K562 (cell line): Measurements from ENCODE around the gene CNGA3. TPM values are rescaled to one million over a fixed set of nuclear protein-coding genes. Genes with fewer than 3 reads are reported as not detected.
A peak's percentile ranks its signal among the peaks of the same experiment; 100 is the strongest.
"Not testable (repeated sequence)": the region's sequence is repeated elsewhere in the genome, so short reads cannot be mapped to it uniquely, and the experiment has no call there.

Experiments used
- ATAC-seq: fragments of 200-7000 bp; cut with Tn5 transposase; 3 replicates; pipeline ENCODE4 v1.9.1; 2020; ENCODE audit warnings: moderate library complexity
- BruUV-seq: library from RNA; stranded (reverse); fragments of 400-500 nt; replicated peaks from 2 replicates; lab custom pipeline; 2021; lab: Mats Ljungman, UMichigan
- CTCF ChIA-PET: fragments of 300-600 bp; formaldehyde crosslinking; extraction: SDS; loops from one replicate; lab custom pipeline; 2021; ENCODE audit warnings: low intra/inter-chr PET ratio; lab: Yijun Ruan, JAX
- POLR2A ChIA-PET: fragments of 300-600, 350-650 bp; sonication (Branson Sonifier 250); formaldehyde crosslinking; extraction: SDS; loops from one replicate; lab custom pipeline; 2021; ENCODE audit warnings: antibody characterized with exemption, inconsistent platforms; lab: Yijun Ruan, JAX
- DNase-seq, 4 experiments: peaks; one replicate each; pipeline versions ENCODE4 v3.0.0 to v3.0.0-alpha.2; 2011 to 2018; ENCODE audit warnings: low spot score in 3 of 4, mixed read lengths in 3 of 4; ENCODE audit errors: extremely low read depth in 1 of 4
- FAIRE-seq: peaks from 2 replicates; lab custom pipeline; 2011; peaks lifted over from hg19 to GRCh38; lab: Jason Lieb, UNC
- H2AFZ ChIP-seq: 2 replicates; pipeline ENCODE4 v1.6.0; 2011; ENCODE audit warnings: low read depth, low read length, control low read depth, inconsistent platforms
- H3K27ac ChIP-seq: fragments of 200-600 bp; 3 replicates; pipeline ENCODE4 v1.8.0; 2011; ENCODE audit warnings: low read depth, mild to moderate bottlenecking, control low read depth, inconsistent platforms, low read length, moderate library complexity, mixed read lengths; ENCODE audit errors: extremely low read depth
- H3K27me3 ChIP-seq, 2 experiments: fragments of 300-600 bp in 1 of 2; 2 replicates in 1 of 2; 3 replicates in 1 of 2; pipeline versions ENCODE4 v1.6.0 to v1.8.0; 2011; ENCODE audit warnings: inconsistent platforms in 2 of 2, low read length in 2 of 2, mild to moderate bottlenecking in 1 of 2, mixed read lengths in 1 of 2, moderate library complexity in 1 of 2; ENCODE audit not compliant: control insufficient read depth in 2 of 2, insufficient read depth in 2 of 2
- H3K36me3 ChIP-seq: fragments of 300-600 bp; 3 replicates; pipeline ENCODE4 v1.8.0; 2011; ENCODE audit warnings: mild to moderate bottlenecking, low read length, inconsistent platforms; ENCODE audit not compliant: control insufficient read depth, insufficient read depth
- H3K4me1 ChIP-seq, 2 experiments: fragments of 200-600 bp in 1 of 2; replicated peaks in 1 of 2; 2 replicates in 1 of 2; 3 replicates in 1 of 2; pipeline versions ENCODE4 v1.5.1 to v1.8.0; 2011; ENCODE audit warnings: inconsistent platforms in 2 of 2, low read length in 2 of 2, mild to moderate bottlenecking in 1 of 2, mixed read lengths in 1 of 2, moderate library complexity in 1 of 2; ENCODE audit not compliant: control insufficient read depth in 2 of 2, insufficient read depth in 2 of 2
- H3K4me2 ChIP-seq: 2 replicates; pipeline ENCODE4 v1.6.1; 2011; ENCODE audit warnings: low read length, control low read depth, inconsistent platforms, mixed read lengths; ENCODE audit not compliant: insufficient read depth
- H3K4me3 ChIP-seq: fragments of 200-600 bp; sonication (generic), shearing (Covaris generic); 2 replicates; pipeline ENCODE4 v1.5.1; 2016; ENCODE audit warnings: control low read depth, inconsistent platforms
- H3K79me2 ChIP-seq: fragments of 200-600 bp; 3 replicates; pipeline ENCODE4 v1.8.0; 2011; ENCODE audit warnings: low read length, inconsistent platforms; ENCODE audit not compliant: control insufficient read depth, insufficient read depth
- H3K9ac ChIP-seq, 2 experiments: 2 replicates each; pipeline versions ENCODE4 v1.6.0 to v1.6.1; 2011; ENCODE audit warnings: low read depth in 2 of 2, low read length in 2 of 2, control low read depth in 1 of 2, inconsistent platforms in 1 of 2, mild to moderate bottlenecking in 1 of 2, mixed read lengths in 1 of 2; ENCODE audit not compliant: insufficient read depth in 1 of 2
- H3K9me1 ChIP-seq: one replicate; pipeline ENCODE4 v1.6.0; 2011; ENCODE audit warnings: inconsistent platforms, mild to moderate bottlenecking, low read length, moderate library complexity; ENCODE audit not compliant: control insufficient read depth, insufficient read depth
- H3K9me3 ChIP-seq: replicated peaks from 2 replicates; pipeline ENCODE4 v1.5.1; 2011; ENCODE audit warnings: low read depth, low read length, inconsistent platforms; ENCODE audit not compliant: control insufficient read depth, insufficient read depth
- H4K20me1 ChIP-seq: replicated peaks from 2 replicates; pipeline ENCODE4 v1.6.1; 2011; ENCODE audit warnings: low read length, inconsistent platforms, mixed read lengths; ENCODE audit not compliant: control insufficient read depth, insufficient read depth
- CHAMP1 ChIP-seq: fragments of 450-650 bp; IDR thresholded peaks from 2 replicates; pipeline ENCODE4 v1.6.1; 2016; ENCODE audit warnings: mild to moderate bottlenecking
- CXXC5 ChIP-seq: fragments of 250-450 bp; sonication (Bioruptor Pico); IDR thresholded peaks from 2 replicates; pipeline ENCODE4 v1.8.0; 2022; ENCODE audit warnings: inconsistent platforms, mild to moderate bottlenecking, moderate library complexity
- HNRNPK ChIP-seq: fragments of 200-400 bp; formaldehyde crosslinking; IDR thresholded peaks from one replicate; pipeline ENCODE4 v1.6.1; 2018; ENCODE audit warnings: mild to moderate bottlenecking, low read depth, low read length; ENCODE audit not compliant: poor library complexity, severe bottlenecking
- MLLT1 ChIP-seq, 2 experiments: fragments of 450-650 bp; IDR thresholded peaks; 2 replicates each; pipeline ENCODE4 v1.6.1; 2016
- NR3C1 ChIP-seq: sonication (generic); formaldehyde crosslinking; IDR thresholded peaks from 2 replicates; pipeline ENCODE4 v1.8.1; 2022; ENCODE audit warnings: missing genetic modification reagents
- POLR2G ChIP-seq: fragments of 200-400 bp; formaldehyde crosslinking; IDR thresholded peaks from 2 replicates; pipeline ENCODE4 v1.6.1; 2017; ENCODE audit warnings: low read depth, mild to moderate bottlenecking, antibody characterized with exemption, low read length, moderate library complexity
- ZNF253 ChIP-seq: fragments of 250-450 bp; sonication (Bioruptor Pico); conservative IDR thresholded peaks from 2 replicates; pipeline ENCODE4 v1.6.1; 2021; ENCODE audit warnings: mild to moderate bottlenecking
- ZNF263 ChIP-seq: sonication (generic); formaldehyde crosslinking; IDR thresholded peaks from 2 replicates; pipeline ENCODE4 v1.8.0; 2022; ENCODE audit warnings: mild to moderate bottlenecking, missing genetic modification reagents, borderline replicate concordance
- ZNF707 ChIP-seq: fragments of 250-450 bp; sonication (Bioruptor Pico); conservative IDR thresholded peaks from 2 replicates; pipeline ENCODE4 v1.8.0; 2022; ENCODE audit warnings: inconsistent platforms, mild to moderate bottlenecking, moderate library complexity
- WGBS: fragments of 100-300 bp; shearing (Covaris generic); methylation state at CpG from one replicate; pipeline ENCODE4 v1.1.6; 2016; ENCODE audit warnings: low coverage, mixed read lengths; ENCODE audit not compliant: insufficient coverage; ENCODE audit errors: missing lambda C conversion rate; 5-methylcytosine and 5-hydroxymethylcytosine counted together
- in situ Hi-C: fragments of 300-500 bp; cut with MboI; formaldehyde crosslinking; loops from 4 replicates; pipeline ENCODE4 v1.15.0; 2018; ENCODE audit warnings: inconsistent platforms, mixed read lengths
- intact Hi-C: fragments of 100-400 bp; cut with micrococcal nuclease; formaldehyde crosslinking; loops from 2 replicates; pipeline ENCODE4 v1.14.2; 2022
- polyA plus RNA-seq, 8 experiments: library from polyadenylated mRNA; depleted of rRNA in 4 of 8; stranded (reverse) in 5 of 8; unstranded in 3 of 8; fragments of >200 nt; fragmentation: Nextera tagmentation in 2 of 8; fragmentation: Illumina TruSeq in 1 of 8; extraction: Ambion mirVana in 2 of 8; extraction: Trizol in 1 of 8; gene quantifications; 2 replicates each; pipeline versions ENCODE4 v1.2.1 to v1.2.3, GENCODE V29; 2011 to 2014; ENCODE audit warnings: inconsistent platforms in 1 of 8, missing spikeins in 1 of 8
- total RNA-seq, 7 experiments: library from RNA; depleted of rRNA in 6 of 7; stranded (reverse); fragments of >200 nt in 6 of 7; fragmentation: Illumina TruSeq in 2 of 7; extraction: Trizol in 2 of 7; gene quantifications; 2 replicates each; pipeline versions ENCODE4 v1.2.1 to v1.2.3, GENCODE V29; 2011 to 2021; ENCODE audit warnings: low replicate concordance in 1 of 7
- TF ChIP-seq, protein P1 (sequence below), 2 experiments: fragments of 450-650 bp in 1 of 2; sonication (generic) in 1 of 2; formaldehyde crosslinking in 1 of 2; IDR thresholded peaks in 1 of 2; conservative IDR thresholded peaks in 1 of 2; 2 replicates each; pipeline versions ENCODE4 v1.6.1 to v1.8.1; 2016 to 2023; ENCODE audit warnings: mild to moderate bottlenecking in 2 of 2, moderate library complexity in 2 of 2, inconsistent platforms in 1 of 2, missing genetic modification reagents in 1 of 2

CNGA3 gene
- total and polyA plus RNA-seq, 9 of the 15 experiments (the other 6 are each of a cell fraction or from before 2014, with no cell fraction given): not detected

DNA sequence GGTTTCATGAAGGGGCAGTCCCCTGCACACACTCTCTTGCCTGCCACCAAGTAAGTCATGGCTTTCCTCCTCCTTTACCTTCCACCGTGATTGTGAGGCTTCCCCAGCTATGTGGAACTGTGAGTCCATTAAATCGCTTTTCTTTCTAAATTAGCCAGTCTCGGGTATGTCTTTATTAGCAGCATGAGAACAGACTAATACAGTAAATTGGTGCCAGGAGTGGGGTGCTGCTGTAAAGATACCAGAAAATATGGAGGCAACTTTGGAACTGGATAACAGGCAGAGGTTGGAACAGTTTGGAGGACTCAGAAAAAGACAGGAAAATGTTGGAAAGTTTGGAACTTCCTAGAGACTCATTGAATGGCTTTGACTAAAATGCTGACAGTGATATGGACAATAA is 26.1 kb upstream of the CNGA3 start:
- POLR2A ChIA-PET, H3K9me1 ChIP-seq, CTCF ChIA-PET, H3K4me2 ChIP-seq, H3K4me1 ChIP-seq, H3K27ac ChIP-seq, H2AFZ ChIP-seq, intact Hi-C loops, H3K9me3 ChIP-seq, H3K4me3 ChIP-seq, H3K36me3 ChIP-seq, DNase-seq, H4K20me1 ChIP-seq, H3K79me2 ChIP-seq, H3K9ac ChIP-seq, BruUV-seq, in situ Hi-C loops, ATAC-seq, FAIRE-seq, H3K27me3 ChIP-seq: not testable (repeated sequence)
- peak; percentile 88 for TF ChIP-seq ZNF707 (CRISPR knock-in tag)
- 0% methylated on average over 3 of the region's 3 CpGs for whole genome bisulfite sequencing

DNA sequence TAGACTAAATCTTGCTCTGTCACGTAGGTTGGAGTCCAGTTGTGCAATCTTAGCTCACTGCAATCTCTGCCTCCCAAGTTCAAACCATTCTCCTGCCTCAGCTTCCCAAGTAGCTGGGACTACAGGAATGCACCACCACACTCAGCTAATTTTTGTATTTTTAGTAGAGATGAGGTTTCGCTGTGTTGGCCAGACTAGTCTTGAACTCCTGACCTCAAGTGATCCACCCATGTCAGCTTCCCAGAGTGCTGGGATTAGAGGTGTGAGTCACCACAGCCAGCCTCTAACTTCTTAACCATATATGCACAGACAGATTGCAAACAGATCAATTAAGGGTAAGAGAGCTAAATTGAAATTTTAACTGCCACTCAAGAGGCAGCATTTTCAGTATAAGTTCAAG is 22.1 kb upstream of the CNGA3 start:
- TF ChIP-seq ZNF263 (CRISPR knock-in tag): no peak
- TF ChIP-seq HNRNPK: no peak
- TF ChIP-seq CXXC5 (CRISPR knock-in tag): no peak
- TF ChIP-seq MLLT1 (IDR thresholded peaks at IDR 0.05): no peak
- TF ChIP-seq, protein P1, sequence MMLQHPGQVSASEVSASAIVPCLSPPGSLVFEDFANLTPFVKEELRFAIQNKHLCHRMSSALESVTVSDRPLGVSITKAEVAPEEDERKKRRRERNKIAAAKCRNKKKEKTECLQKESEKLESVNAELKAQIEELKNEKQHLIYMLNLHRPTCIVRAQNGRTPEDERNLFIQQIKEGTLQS (IDR thresholded peaks at IDR 0.05): no peak
- TF ChIP-seq, protein P1 (CRISPR knock-in tag; conservative IDR thresholded peaks at IDR 0.05): no peak
- TF ChIP-seq NR3C1 (CRISPR knock-in tag): no peak
- TF ChIP-seq POLR2G: no peak
- no peak for TF ChIP-seq ZNF253
- no peak for TF ChIP-seq CHAMP1
- Histone ChIP-seq H2AFZ (no peak overlapping the region), H3K4me1 (no peaks in the 10 kb centered on the region), H3K27me3 (no peaks in the 10 kb centered on the region), H3K36me3 (no peaks in the 10 kb centered on the region), H3K9ac (no peak overlapping the region), H3K4me2 (no peak overlapping the region), H3K79me2 (no peaks in the 10 kb centered on the region), H3K27ac (no peak overlapping the region), H4K20me1 (no peaks in the 10 kb centered on the region), H3K9me1 (no peaks in the 10 kb centered on the region), H3K4me3 (no peak overlapping the region), H3K9me3 (0 out of 2 replicates have a peak, but pooled peaks cover 2% of the 10 kb centered on the region)
- CTCF ChIA-PET: no interaction called here
- intact Hi-C loops: no loop called here
- in situ Hi-C loops: no loop called here
- no peak for FAIRE-seq
- POLR2A ChIA-PET: interaction anchor here (0.9 kb wide), 1 partner anchor 18 kb away, joined by 3 read pairs; no protein-coding TSS in a partner anchor
- no TSS peak for BruUV-seq
- 0% methylated on average over 2 of the region's 2 CpGs for WGBS
- DNase-seq: no peak
- no peak for ATAC-seq
